GM23338 (cell line): ENCODE data around the gene RBM12. TPM values are rescaled to one million over a fixed set of nuclear protein-coding genes. Genes with fewer than 3 reads are reported as not detected.

Experiments
- ATAC-seq: fragments of 200-7000 bp; cut with Tn5 transposase; 3 replicates; pipeline ENCODE4 v1.9.1; 2020
- DNase-seq: peaks from one replicate; pipeline ENCODE4 v3.0.0-alpha.2; 2015; ENCODE audit warnings: low spot score
- H2AFZ ChIP-seq: fragments of 200-600 bp; sonication (generic); 2 replicates; pipeline ENCODE4 v1.8.0; 2016; ENCODE audit warnings: antibody characterized with exemption, mild to moderate bottlenecking, moderate library complexity
- H3F3A ChIP-seq: fragments of 200-600 bp; sonication (generic); replicated peaks from 2 replicates; pipeline ENCODE4 v1.8.0; 2017; ENCODE audit warnings: antibody characterized with exemption, mixed run types, low read depth
- H3K27ac ChIP-seq: fragments of 200-600 bp; sonication (generic); 2 replicates; pipeline ENCODE4 v1.6.1; 2016; ENCODE audit warnings: low read depth
- H3K27me3 ChIP-seq: fragments of 200-600 bp; sonication (generic); 2 replicates; pipeline ENCODE4 v1.8.0; 2016; ENCODE audit warnings: mild to moderate bottlenecking, mixed run types, moderate library complexity; ENCODE audit not compliant: insufficient read depth
- H3K36me3 ChIP-seq: fragments of 200-600 bp; sonication (generic); 2 replicates; pipeline ENCODE4 v1.8.0; 2016; ENCODE audit warnings: mild to moderate bottlenecking; ENCODE audit not compliant: insufficient read depth
- H3K4me1 ChIP-seq: fragments of 200-600 bp; sonication (generic); 2 replicates; pipeline ENCODE4 v1.8.0; 2016; ENCODE audit warnings: mild to moderate bottlenecking, moderate library complexity; ENCODE audit not compliant: insufficient read depth
- H3K4me2 ChIP-seq: fragments of 200-600 bp; sonication (generic); 2 replicates; pipeline ENCODE4 v1.7.1; 2017; ENCODE audit warnings: mixed run types
- H3K4me3 ChIP-seq: fragments of 200-600 bp; sonication (generic); 2 replicates; pipeline ENCODE4 v1.6.1; 2016; ENCODE audit warnings: mixed run types
- H3K79me2 ChIP-seq: fragments of 200-600 bp; sonication (generic); replicated peaks from 2 replicates; pipeline ENCODE4 v1.8.0; 2017; ENCODE audit warnings: mild to moderate bottlenecking; ENCODE audit not compliant: insufficient read depth
- H3K9me2 ChIP-seq: fragments of 200-600 bp; sonication (generic); 2 replicates; pipeline ENCODE4 v1.8.0; 2017; ENCODE audit not compliant: insufficient read depth
- H4K20me1 ChIP-seq: fragments of 200-600 bp; sonication (generic); replicated peaks from 2 replicates; pipeline ENCODE4 v1.8.0; 2017; ENCODE audit warnings: mild to moderate bottlenecking; ENCODE audit not compliant: insufficient read depth
- H3K27ac Mint-ChIP-seq: 2 replicates; pipeline ENCODE4 v1.8.0; 2020; ENCODE audit warnings: inconsistent platforms, mild to moderate bottlenecking, moderate library complexity, mixed read lengths
- H3K27me3 Mint-ChIP-seq: 3 replicates; pipeline ENCODE4 v1.8.0; 2022; ENCODE audit warnings: low read depth, mild to moderate bottlenecking, moderate library complexity, mixed read lengths, inconsistent platforms; ENCODE audit not compliant: insufficient read depth, poor library complexity
- H3K36me3 Mint-ChIP-seq: 3 replicates; pipeline ENCODE4 v1.8.0; 2021; ENCODE audit warnings: low read depth, mild to moderate bottlenecking, inconsistent platforms, moderate library complexity, mixed read lengths
- H3K4me1 Mint-ChIP-seq: 3 replicates; pipeline ENCODE4 v1.8.0; 2020; ENCODE audit warnings: mild to moderate bottlenecking, inconsistent platforms, mixed read lengths
- H3K4me3 Mint-ChIP-seq: 3 replicates; pipeline ENCODE4 v1.8.0; 2021; ENCODE audit warnings: moderate library complexity, mild to moderate bottlenecking, inconsistent platforms, mixed read lengths
- H3K9me3 Mint-ChIP-seq: 3 replicates; pipeline ENCODE4 v1.8.0; 2020; ENCODE audit warnings: moderate library complexity, mild to moderate bottlenecking, inconsistent platforms, mixed read lengths
- EZH2 ChIP-seq: fragments of 200-600 bp; sonication (generic); IDR thresholded peaks from one replicate; pipeline ENCODE4 v1.8.0; 2017; ENCODE audit warnings: antibody characterized with exemption, mild to moderate bottlenecking, low read depth; ENCODE audit not compliant: unreplicated experiment
- EZH2phosphoT487 ChIP-seq: fragments of 200-600 bp; sonication (generic); IDR thresholded peaks from one replicate; pipeline ENCODE4 v1.8.1; 2018; ENCODE audit warnings: antibody characterized with exemption; ENCODE audit not compliant: unreplicated experiment
- JUNB ChIP-seq: IDR thresholded peaks from one replicate; pipeline ENCODE4 v1.6.1; 2016; ENCODE audit warnings: antibody characterized with exemption; ENCODE audit not compliant: unreplicated experiment
- NANOG ChIP-seq: IDR thresholded peaks from 2 replicates; pipeline ENCODE4 v1.6.1; 2016; ENCODE audit warnings: antibody characterized with exemption, borderline replicate concordance
- STAT1 ChIP-seq: IDR thresholded peaks from one replicate; pipeline ENCODE4 v1.6.1; 2016; ENCODE audit warnings: antibody characterized with exemption; ENCODE audit not compliant: unreplicated experiment
- ZNF114 ChIP-seq: fragments of 250-450 bp; sonication (Bioruptor Pico); IDR thresholded peaks from 2 replicates; pipeline ENCODE4 v1.5.0; 2020; ENCODE audit warnings: mild to moderate bottlenecking, moderate library complexity
- polyA plus RNA-seq: library from polyadenylated mRNA; unstranded; fragments of >200 nt; fragmentation: Nextera tagmentation; extraction: Ambion mirVana; gene quantifications from 2 replicates; pipeline ENCODE4 v1.2.1, GENCODE V29; 2016
- total RNA-seq: library from RNA; depleted of rRNA; stranded (reverse); fragments of >200 nt; shearing (Covaris generic); gene quantifications from 2 replicates; pipeline ENCODE4 v1.2.3, GENCODE V29; 2014
- TF ChIP-seq, protein P1 (sequence below): IDR thresholded peaks from one replicate; pipeline ENCODE4 v1.6.1; 2018; ENCODE audit warnings: antibody characterized with exemption; ENCODE audit not compliant: unreplicated experiment
- TF ChIP-seq, protein P2 (sequence below): IDR thresholded peaks from 2 replicates; pipeline ENCODE4 v1.6.1; 2016; ENCODE audit warnings: antibody characterized with exemption
- TF ChIP-seq, protein P3 (sequence below): fragments of 250-450 bp; sonication (Bioruptor Pico); IDR thresholded peaks from 2 replicates; pipeline ENCODE4 v1.5.0; 2020; ENCODE audit warnings: mild to moderate bottlenecking, moderate library complexity

RBM12 gene
- total and polyA plus RNA-seq, 2 experiments from 2014 or later: 22.3 to 82.2 TPM

DNA sequence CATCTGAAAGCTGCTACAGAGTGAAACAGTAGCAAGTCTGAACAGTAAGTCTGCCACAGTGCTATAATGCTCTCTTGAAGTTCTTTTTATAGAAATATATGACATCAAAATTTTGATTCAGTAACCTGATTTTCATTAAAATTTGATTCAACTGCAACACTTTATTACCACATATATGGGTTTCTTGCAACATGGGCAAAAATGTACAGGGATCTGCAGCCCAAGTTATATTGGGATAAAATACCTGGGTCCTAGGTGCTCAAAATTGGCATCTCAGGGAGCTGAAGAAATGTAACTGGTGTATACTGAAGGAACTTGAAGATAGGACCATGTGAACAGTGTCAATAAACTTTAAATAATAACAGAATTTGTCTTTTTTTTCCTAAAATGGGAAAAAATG lies 45.3 kb upstream of the RBM12 start:
- peaks cover 98% of the 10 kb centered on the region for H3K36me3 Mint-ChIP-seq

DNA sequence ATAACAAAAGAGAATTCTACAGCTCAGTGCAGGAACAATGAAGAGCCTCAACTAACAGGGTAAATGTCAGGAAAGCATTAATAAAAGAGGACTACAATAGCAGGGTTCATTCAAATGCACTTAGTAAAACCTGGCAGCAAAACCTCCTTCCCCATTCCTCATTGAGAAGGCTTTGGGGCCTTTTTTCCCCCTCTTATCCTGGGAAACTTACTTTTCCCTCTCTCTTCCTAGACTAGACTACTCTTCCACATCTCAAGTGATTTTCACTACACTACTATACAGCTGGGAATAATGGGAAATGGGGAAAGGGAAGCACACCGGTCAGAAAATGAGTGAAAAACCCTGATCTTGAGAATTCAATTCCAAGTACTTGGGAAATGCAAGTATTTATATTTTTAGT lies 44.6 kb upstream of the RBM12 start:
- Mint-ChIP-seq H3K9me3 (no peaks in the 10 kb centered on the region), H3K27me3 (peaks cover 10% of the 10 kb centered on the region), H3K36me3 (peaks cover 98% of the 10 kb centered on the region), H3K4me3 (no peak overlapping the region), H3K4me1 (no peaks in the 10 kb centered on the region), H3K27ac (no peak overlapping the region)
- Histone ChIP-seq H4K20me1 (peaks cover 51% of the 10 kb centered on the region), H3K4me2 (no peak overlapping the region), H3K36me3 (peaks cover 97% of the 10 kb centered on the region), H3K9me2 (no peaks in the 10 kb centered on the region), H3K27me3 (no peaks in the 10 kb centered on the region), H3F3A (peaks cover 43% of the 10 kb centered on the region), H3K4me1 (no peaks in the 10 kb centered on the region), H2AFZ (no peak overlapping the region), H3K27ac (peak overlapping the region; percentile 55), H3K4me3 (no peak overlapping the region), H3K79me2 (peaks cover 51% of the 10 kb centered on the region)
- ATAC-seq: no peak; the same call in 2 of the 3 replicates
- DNase-seq: no peak
- TF ChIP-seq NANOG (no peak), STAT1 (no peak), EZH2 (no peak), ZNF114 (no peak), JUNB (no peak), EZH2phosphoT487 (no peak)
- TF ChIP-seq, protein P1, sequence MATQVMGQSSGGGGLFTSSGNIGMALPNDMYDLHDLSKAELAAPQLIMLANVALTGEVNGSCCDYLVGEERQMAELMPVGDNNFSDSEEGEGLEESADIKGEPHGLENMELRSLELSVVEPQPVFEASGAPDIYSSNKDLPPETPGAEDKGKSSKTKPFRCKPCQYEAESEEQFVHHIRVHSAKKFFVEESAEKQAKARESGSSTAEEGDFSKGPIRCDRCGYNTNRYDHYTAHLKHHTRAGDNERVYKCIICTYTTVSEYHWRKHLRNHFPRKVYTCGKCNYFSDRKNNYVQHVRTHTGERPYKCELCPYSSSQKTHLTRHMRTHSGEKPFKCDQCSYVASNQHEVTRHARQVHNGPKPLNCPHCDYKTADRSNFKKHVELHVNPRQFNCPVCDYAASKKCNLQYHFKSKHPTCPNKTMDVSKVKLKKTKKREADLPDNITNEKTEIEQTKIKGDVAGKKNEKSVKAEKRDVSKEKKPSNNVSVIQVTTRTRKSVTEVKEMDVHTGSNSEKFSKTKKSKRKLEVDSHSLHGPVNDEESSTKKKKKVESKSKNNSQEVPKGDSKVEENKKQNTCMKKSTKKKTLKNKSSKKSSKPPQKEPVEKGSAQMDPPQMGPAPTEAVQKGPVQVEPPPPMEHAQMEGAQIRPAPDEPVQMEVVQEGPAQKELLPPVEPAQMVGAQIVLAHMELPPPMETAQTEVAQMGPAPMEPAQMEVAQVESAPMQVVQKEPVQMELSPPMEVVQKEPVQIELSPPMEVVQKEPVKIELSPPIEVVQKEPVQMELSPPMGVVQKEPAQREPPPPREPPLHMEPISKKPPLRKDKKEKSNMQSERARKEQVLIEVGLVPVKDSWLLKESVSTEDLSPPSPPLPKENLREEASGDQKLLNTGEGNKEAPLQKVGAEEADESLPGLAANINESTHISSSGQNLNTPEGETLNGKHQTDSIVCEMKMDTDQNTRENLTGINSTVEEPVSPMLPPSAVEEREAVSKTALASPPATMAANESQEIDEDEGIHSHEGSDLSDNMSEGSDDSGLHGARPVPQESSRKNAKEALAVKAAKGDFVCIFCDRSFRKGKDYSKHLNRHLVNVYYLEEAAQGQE: no peak
- TF ChIP-seq, protein P2, sequence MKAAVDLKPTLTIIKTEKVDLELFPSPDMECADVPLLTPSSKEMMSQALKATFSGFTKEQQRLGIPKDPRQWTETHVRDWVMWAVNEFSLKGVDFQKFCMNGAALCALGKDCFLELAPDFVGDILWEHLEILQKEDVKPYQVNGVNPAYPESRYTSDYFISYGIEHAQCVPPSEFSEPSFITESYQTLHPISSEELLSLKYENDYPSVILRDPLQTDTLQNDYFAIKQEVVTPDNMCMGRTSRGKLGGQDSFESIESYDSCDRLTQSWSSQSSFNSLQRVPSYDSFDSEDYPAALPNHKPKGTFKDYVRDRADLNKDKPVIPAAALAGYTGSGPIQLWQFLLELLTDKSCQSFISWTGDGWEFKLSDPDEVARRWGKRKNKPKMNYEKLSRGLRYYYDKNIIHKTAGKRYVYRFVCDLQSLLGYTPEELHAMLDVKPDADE: no peak
- TF ChIP-seq, protein P3, sequence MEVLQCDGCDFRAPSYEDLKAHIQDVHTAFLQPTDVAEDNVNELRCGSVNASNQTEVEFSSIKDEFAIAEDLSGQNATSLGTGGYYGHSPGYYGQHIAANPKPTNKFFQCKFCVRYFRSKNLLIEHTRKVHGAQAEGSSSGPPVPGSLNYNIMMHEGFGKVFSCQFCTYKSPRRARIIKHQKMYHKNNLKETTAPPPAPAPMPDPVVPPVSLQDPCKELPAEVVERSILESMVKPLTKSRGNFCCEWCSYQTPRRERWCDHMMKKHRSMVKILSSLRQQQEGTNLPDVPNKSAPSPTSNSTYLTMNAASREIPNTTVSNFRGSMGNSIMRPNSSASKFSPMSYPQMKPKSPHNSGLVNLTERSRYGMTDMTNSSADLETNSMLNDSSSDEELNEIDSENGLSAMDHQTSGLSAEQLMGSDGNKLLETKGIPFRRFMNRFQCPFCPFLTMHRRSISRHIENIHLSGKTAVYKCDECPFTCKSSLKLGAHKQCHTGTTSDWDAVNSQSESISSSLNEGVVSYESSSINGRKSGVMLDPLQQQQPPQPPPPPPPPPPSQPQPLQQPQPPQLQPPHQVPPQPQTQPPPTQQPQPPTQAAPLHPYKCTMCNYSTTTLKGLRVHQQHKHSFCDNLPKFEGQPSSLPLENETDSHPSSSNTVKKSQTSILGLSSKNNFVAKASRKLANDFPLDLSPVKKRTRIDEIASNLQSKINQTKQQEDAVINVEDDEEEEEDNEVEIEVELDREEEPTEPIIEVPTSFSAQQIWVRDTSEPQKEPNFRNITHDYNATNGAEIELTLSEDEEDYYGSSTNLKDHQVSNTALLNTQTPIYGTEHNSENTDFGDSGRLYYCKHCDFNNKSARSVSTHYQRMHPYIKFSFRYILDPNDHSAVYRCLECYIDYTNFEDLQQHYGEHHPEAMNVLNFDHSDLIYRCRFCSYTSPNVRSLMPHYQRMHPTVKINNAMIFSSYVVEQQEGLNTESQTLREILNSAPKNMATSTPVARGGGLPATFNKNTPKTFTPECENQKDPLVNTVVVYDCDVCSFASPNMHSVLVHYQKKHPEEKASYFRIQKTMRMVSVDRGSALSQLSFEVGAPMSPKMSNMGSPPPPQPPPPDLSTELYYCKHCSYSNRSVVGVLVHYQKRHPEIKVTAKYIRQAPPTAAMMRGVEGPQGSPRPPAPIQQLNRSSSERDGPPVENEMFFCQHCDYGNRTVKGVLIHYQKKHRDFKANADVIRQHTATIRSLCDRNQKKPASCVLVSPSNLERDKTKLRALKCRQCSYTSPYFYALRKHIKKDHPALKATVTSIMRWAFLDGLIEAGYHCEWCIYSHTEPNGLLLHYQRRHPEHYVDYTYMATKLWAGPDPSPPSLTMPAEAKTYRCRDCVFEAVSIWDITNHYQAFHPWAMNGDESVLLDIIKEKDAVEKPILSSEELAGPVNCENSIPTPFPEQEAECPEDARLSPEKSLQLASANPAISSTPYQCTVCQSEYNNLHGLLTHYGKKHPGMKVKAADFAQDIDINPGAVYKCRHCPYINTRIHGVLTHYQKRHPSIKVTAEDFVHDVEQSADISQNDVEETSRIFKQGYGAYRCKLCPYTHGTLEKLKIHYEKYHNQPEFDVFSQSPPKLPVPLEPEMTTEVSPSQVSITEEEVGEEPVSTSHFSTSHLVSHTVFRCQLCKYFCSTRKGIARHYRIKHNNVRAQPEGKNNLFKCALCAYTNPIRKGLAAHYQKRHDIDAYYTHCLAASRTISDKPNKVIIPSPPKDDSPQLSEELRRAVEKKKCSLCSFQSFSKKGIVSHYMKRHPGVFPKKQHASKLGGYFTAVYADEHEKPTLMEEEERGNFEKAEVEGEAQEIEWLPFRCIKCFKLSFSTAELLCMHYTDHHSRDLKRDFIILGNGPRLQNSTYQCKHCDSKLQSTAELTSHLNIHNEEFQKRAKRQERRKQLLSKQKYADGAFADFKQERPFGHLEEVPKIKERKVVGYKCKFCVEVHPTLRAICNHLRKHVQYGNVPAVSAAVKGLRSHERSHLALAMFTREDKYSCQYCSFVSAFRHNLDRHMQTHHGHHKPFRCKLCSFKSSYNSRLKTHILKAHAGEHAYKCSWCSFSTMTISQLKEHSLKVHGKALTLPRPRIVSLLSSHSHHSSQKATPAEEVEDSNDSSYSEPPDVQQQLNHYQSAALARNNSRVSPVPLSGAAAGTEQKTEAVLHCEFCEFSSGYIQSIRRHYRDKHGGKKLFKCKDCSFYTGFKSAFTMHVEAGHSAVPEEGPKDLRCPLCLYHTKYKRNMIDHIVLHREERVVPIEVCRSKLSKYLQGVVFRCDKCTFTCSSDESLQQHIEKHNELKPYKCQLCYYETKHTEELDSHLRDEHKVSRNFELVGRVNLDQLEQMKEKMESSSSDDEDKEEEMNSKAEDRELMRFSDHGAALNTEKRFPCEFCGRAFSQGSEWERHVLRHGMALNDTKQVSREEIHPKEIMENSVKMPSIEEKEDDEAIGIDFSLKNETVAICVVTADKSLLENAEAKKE (CRISPR knock-in tag): no peak

More for the DNA sequence above, 45.3 kb upstream of the RBM12 start:
- TF ChIP-seq ZNF114 (no peak), NANOG (no peak), JUNB (no peak), STAT1 (no peak), EZH2 (no peak)
- Histone ChIP-seq H3K4me2 (no peak overlapping the region), H3K36me3 (peaks cover 97% of the 10 kb centered on the region), H3K4me3 (no peak overlapping the region), H3F3A (peaks cover 38% of the 10 kb centered on the region), H3K27me3 (no peaks in the 10 kb centered on the region), H4K20me1 (peaks cover 59% of the 10 kb centered on the region), H2AFZ (no peak overlapping the region), H3K79me2 (peaks cover 58% of the 10 kb centered on the region), H3K27ac (peak overlapping the region; percentile 55), H3K4me1 (no peaks in the 10 kb centered on the region), H3K9me2 (no peaks in the 10 kb centered on the region)
- Mint-ChIP-seq H3K27me3 (peaks cover 10% of the 10 kb centered on the region), H3K27ac (no peak overlapping the region), H3K4me3 (no peak overlapping the region), H3K4me1 (no peaks in the 10 kb centered on the region), H3K9me3 (no peaks in the 10 kb centered on the region)
- no peak for ATAC-seq
- no peak for DNase-seq
